ENCODE measurements around the gene LAMTOR5. TPM values are rescaled to one million over a fixed set of nuclear protein-coding genes. Genes with fewer than 3 reads are reported as not detected.

LAMTOR5 gene
- total RNA-seq, 2 donors from 2014 or later = 104 to 132 TPM

GRCh38 chr1:110454328-110454727 lies 46.8 kb upstream of the LAMTOR5 start:
- Mint-ChIP-seq H3K4me3 (no peak overlapping the region), H3K27me3 (ENCODE audit: insufficient read depth) (no peaks in the 10 kb centered on the region), H3K9me3 (no peaks in the 10 kb centered on the region), H3K27ac (no peak overlapping the region), H3K36me3 (ENCODE audit: low read depth) (no peaks in the 10 kb centered on the region), H3K4me1 (peaks cover 22% of the 10 kb centered on the region)
- Histone ChIP-seq H3K36me3 (ENCODE audit: control insufficient read depth, insufficient read depth, low read length) (no peaks in the 10 kb centered on the region), H3K9me3 (ENCODE audit: control insufficient read depth, low read length) (no peaks in the 10 kb centered on the region), H3K9ac (ENCODE audit: extremely low read depth, low read length, poor library complexity, severe bottlenecking) (no peak overlapping the region), H3K27ac (ENCODE audit: low read depth, low read length) (no peak overlapping the region), H3K4me3 (ENCODE audit: low read length) (no peak overlapping the region), H3K27me3 (ENCODE audit: control insufficient read depth, insufficient read depth, low read length, poor library complexity, severe bottlenecking) (no peaks in the 10 kb centered on the region), H3K4me1 (ENCODE audit: control insufficient read depth, insufficient read depth, low read length) (peaks cover 6% of the 10 kb centered on the region)
- TF ChIP-seq CTCF (conservative IDR thresholded peaks at IDR 0.05) = no peak
- WGBS, 2 experiments (ENCODE audit: insufficient coverage in 1 of 2, insufficient read length in 1 of 2) = 86% methylated on average over 1 of the region's 1 CpG; no CpG with 5 or more reads in 1 of the 2 experiments
- DNase-seq = no peak

- Histone ChIP-seq H3K9ac (ENCODE audit: extremely low read depth, low read length, poor library complexity, severe bottlenecking) (no peak overlapping the region), H3K36me3 (ENCODE audit: control insufficient read depth, insufficient read depth, low read length) (no peaks in the 10 kb centered on the region), H3K9me3 (ENCODE audit: control insufficient read depth, low read length) (no peaks in the 10 kb centered on the region), H3K27me3 (ENCODE audit: control insufficient read depth, insufficient read depth, low read length, poor library complexity, severe bottlenecking) (no peaks in the 10 kb centered on the region), H3K4me3 (ENCODE audit: low read length) (no peak overlapping the region), H3K4me1 (ENCODE audit: control insufficient read depth, insufficient read depth, low read length) (peaks cover 6% of the 10 kb centered on the region), H3K27ac (ENCODE audit: low read depth, low read length) (no peak overlapping the region)
- Mint-ChIP-seq H3K36me3 (ENCODE audit: low read depth) (no peaks in the 10 kb centered on the region), H3K4me3 (no peak overlapping the region), H3K9me3 (no peaks in the 10 kb centered on the region), H3K27ac (no peak overlapping the region), H3K4me1 (peaks cover 22% of the 10 kb centered on the region), H3K27me3 (ENCODE audit: insufficient read depth) (no peaks in the 10 kb centered on the region)
- no peak for TF ChIP-seq CTCF (conservative IDR thresholded peaks at IDR 0.05)
- DNase-seq = no peak
- WGBS, 2 experiments (ENCODE audit: insufficient coverage in 1 of 2, insufficient read length in 1 of 2) = 86 to 95% methylated on average over 7 to 9 of the region's 9 CpGs
These were observed 46.3 kb upstream of the LAMTOR5 start for GRCh38 chr1:110453829-110454228.

GRCh38 chr1:110452330-110452729 lies 44.8 kb upstream of the LAMTOR5 start:
- Histone ChIP-seq H3K27ac (ENCODE audit: low read depth, low read length) (no peak overlapping the region), H3K9ac (ENCODE audit: extremely low read depth, low read length, poor library complexity, severe bottlenecking) (no peak overlapping the region), H3K27me3 (ENCODE audit: control insufficient read depth, insufficient read depth, low read length, poor library complexity, severe bottlenecking) (no peaks in the 10 kb centered on the region), H3K4me3 (ENCODE audit: low read length) (no peak overlapping the region), H3K36me3 (ENCODE audit: control insufficient read depth, insufficient read depth, low read length) (no peaks in the 10 kb centered on the region), H3K4me1 (ENCODE audit: control insufficient read depth, insufficient read depth, low read length) (peaks cover 6% of the 10 kb centered on the region), H3K9me3 (ENCODE audit: control insufficient read depth, low read length) (no peaks in the 10 kb centered on the region)
- 85 to 100% methylated on average over 1 to 7 of the region's 7 CpGs for WGBS, 2 experiments (ENCODE audit: insufficient coverage in 1 of 2, insufficient read length in 1 of 2)
- no peak for DNase-seq
- TF ChIP-seq CTCF (conservative IDR thresholded peaks at IDR 0.05) = no peak
- H3K27me3 Mint-ChIP-seq (ENCODE audit: insufficient read depth) = no peaks in the 10 kb centered on the region
- no peaks in the 10 kb centered on the region for H3K9me3 Mint-ChIP-seq
- H3K4me3 Mint-ChIP-seq = no peak overlapping the region
- H3K4me1 Mint-ChIP-seq = peaks cover 22% of the 10 kb centered on the region
- H3K27ac Mint-ChIP-seq = no peak overlapping the region
- no peaks in the 10 kb centered on the region for H3K36me3 Mint-ChIP-seq (ENCODE audit: low read depth)

Measured in endodermal cell (in vitro differentiated cells).